ENCODE results near the gene JARID2.
"Not testable (repeated sequence)": the region's sequence is repeated elsewhere in the genome, so short reads cannot be mapped to it uniquely, and the experiment has no call there.

JARID2 gene

DNA sequence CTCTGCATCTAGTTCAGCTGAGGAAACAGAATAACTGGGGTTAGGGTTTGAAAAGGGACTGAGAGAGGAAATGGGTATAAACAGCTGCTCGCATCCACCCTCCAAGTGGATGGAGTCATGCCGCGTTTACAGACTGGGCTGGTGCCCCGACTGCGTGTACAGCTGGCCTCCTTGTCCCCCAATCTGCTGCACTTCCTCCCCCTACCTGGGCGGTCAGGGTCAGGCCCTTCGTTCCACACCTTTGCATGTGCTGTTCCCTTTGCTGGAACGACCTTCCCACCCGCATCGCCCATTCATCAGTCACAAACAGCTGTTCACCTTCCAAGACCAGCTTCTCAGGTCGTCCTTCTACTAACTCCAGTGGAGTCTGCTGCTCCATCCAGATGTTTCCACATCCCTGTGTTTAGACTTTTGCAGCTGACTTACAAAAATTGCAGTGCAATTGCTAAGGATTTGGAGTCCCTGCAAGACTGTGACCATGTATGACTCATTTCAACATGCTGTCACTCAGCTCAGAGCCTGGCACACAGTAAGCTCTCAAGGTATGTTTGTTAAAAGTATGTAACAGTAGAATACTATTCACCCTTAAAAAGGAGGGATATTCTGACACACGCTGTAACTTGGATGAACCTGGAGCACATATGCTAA is 287.6 kb downstream of the JARID2 start:
- DNase-seq (ENCODE audit: low read depth in 4 of 4, low spot score in 1 of 4), result no peak

DNA sequence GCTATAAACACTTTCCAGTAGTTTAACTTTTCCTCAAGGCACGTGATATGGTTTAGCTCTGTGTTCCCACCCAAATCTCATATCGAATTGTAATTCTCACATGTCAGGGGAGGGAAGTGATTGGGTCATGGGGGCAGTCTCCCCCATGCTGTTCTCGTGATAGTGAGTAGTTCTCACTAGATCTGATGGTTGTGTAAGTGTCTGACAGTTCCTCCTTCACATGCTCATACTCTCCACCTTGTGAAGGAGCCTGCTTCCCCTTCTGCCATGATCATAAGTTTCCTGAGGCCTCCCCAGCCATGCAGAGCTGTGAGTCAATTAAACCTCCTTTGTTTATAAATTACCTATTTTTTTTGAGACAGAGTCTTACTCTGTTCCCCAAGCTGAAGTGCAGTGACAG is 289.1 kb downstream of the JARID2 start:
- no peak for DNase-seq (ENCODE audit: low read depth in 4 of 4, low spot score in 1 of 4)

DNA sequence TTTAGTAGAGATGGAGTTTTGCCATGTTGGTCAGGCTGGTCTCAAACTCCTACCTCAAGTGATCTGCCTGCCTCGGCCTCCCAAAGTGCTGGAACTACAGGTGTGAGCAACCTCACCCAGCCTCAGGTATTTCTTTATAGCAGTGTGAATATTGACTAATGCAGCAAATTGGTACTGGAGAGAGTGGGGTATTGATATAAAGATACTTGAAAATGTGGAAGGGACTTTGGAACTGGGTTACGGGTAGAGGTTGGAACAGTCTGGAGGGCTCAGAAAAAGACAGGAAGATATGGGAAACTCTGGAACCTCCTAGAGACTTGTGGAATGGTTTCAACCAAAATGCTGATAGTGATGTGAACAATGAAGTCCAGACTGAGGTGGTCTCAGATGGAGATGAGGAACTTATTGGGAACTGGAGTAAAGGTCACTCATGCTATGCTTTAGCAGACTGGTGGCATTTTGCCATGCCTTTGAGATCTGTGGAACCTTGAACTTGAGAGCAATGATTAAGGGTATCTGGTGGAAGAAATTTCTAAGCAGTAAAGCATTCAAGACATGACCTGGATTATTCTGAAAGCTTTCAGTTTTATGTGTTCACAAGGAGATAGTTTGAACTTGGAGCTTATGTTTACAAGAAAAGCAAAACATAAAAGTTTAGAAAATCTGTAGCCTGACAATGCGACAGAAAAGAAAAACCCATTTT is 289.8 kb downstream of the JARID2 start:
- no peak for DNase-seq (ENCODE audit: low read depth in 4 of 4, low spot score in 1 of 4)

DNA sequence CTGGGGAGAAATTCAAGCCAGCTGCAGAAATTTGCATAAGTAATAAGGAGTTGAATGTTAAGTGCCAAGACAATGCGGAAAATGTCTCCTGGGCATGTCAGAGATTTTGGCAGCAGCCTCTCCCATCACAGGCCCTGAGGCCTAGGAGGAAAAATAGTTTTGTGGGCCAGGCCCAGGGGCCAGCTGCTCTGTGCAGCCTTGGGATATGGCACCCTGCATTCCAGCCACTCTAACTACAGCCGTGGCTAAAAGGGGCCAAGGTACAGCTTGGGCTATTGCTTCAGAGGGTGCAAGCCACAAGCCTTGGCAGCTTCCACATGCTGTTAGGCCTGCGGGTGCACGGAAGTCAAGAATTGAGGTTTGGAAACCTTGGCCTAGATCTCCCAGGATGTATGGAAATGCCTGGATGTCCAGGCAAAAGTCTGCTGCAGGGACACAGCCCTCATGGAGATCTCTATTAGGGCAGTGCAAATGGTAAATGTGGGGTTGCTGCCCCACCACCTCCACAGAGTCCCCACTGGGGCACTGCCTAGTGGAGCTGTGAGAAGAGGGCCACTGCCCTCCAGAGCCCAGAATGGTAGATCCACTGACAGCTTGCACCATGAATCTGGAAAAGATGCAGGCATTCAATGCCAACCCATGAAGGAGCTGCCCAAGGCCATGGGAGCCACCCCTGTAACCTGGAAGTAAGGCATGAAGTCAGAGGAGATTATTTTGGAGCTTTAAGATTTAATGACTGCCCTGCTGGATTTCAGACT is 290.5 kb downstream of the JARID2 start:
- DNase-seq (ENCODE audit: low read depth in 4 of 4, low spot score in 1 of 4), result no peak

DNA sequence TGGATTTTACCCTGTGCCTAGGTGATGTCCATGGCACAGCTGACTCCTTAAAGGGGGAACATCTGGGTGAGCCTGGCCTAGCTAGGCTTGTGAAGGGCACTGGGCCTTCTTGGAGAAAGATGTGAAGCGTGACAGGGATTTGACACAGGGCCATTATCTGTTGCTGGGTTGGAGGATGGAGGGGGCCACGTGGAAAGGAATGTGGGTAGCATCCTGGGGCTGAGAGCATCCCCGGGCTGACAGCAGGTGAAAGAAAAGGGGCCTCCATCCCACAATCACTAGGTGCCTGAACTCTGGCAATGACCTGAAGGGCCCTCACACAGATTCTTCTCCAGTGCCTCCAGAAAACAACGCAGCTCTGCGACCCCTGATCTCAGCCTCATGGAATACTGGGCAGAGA is 292.2 kb downstream of the JARID2 start:
- DNase-seq (ENCODE audit: low read depth in 4 of 4, low spot score in 1 of 4), result no peak

DNA sequence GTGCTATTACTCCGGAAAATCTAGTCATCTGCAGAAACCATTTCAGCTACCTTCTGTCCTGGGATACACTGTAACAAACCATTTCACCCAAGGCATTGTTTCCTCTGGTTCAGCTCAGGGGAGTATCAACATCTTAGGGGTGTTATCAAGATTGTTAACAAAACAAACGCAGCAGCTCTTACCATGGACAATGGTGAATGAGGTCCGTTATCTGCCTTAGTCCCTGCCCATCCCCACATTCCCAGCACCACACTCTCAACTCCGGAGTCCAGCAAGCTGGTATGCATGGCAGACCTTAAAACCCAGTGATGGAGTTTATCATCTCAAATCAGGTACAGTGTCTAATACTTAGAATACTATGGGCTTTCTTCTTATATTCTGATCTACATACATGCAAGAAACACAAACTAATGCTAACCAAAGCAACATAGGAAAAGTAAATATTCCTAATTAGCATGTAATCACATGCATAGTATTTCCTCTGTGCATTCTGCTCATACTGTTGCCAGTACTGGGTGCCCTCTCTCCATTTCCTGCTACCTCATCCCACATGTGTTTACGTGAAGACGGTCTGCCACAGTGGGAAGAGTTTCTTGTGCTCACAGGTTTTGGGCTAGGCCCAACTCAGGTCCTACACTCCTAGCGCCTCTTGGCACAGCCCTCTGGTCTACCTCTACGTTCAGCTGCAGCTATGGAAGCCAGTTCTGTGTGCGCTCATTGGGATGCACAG is 293.1 kb downstream of the JARID2 start:
- DNase-seq (ENCODE audit: low read depth in 4 of 4, low spot score in 1 of 4), result no peak

DNA sequence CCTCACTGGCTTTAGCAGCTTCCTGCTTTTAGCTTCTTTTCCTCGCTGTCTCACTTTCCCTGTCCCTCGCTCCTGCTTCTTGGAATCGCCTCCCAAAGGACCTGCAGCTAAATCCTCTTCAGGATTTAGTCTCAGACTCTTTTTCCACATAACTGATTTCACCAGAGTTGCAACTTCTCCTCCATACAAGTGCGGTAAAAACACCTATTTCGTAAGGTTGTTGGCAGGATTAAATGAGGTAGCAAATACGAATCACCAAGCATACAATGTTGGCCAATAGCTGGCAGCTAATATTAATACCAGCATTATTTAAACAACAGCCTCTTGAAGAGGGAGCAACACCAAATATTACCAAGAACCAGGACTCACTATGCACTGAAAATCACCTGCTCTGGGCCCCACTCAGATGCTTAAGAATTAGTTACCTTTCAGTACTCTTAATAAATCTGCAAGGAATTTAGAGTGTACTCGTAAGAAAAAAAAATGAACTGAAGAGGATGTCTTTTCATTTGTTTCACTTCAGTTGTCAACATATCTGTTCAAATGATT is 293.9 kb downstream of the JARID2 start:
- DNase-seq (ENCODE audit: low read depth in 4 of 4, low spot score in 1 of 4), result no peak

DNA sequence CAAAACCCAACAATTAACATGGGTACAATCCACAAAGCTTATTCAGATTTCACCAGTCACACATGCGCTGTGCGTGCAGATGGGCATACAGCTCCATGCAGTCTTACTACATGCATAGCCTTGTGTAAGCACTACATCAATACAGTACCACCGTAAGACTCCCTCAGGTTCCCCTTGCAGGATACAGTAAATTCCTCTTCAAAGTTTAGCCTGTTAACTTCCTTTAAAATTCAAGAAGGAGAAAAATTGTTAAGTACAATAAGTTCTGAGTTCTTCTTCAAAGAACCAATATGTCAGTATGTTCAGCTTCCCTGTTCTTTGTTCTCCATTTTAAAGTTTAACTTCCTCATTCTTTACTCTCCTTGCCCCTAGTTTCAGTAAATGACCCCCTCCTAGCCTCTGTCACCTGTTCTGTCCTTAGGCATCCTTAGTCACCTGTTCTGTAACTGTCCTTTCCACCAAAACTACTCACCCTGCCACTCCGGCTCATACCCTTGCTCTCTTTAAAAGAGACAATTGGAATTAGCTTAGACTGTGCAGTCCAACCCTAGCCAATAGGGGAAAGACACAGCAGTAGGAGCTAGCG is 297.6 kb downstream of the JARID2 start:
- DNase-seq (ENCODE audit: low read depth in 4 of 4, low spot score in 1 of 4), result not testable (repeated sequence)

DNA sequence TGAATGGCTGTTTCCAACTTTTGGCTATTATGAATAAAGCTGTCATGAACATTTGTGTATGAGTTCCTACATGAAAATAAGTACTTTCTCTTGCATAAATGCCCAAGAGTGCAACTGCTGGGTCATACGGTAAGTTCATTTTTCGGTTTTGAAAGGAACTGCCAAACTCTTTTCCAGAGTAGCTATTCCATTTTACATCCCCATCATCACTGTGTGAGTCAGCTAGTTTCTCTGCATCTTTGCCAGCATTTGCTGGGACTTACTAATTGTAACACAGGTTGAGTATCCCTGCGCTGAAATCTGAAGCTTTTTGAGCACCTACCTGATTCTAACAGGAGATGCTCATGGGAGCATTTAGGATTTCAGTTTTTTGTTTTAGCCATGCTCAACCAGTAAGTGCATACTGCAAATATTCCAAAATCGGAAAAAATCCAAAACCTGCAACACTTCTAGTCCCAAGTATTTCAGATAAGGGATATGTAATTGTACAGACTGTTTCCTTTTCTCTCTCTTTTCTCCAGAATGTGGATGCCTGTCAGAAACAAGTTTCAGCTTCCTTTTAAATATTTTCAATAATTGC is 298.5 kb downstream of the JARID2 start:
- DNase-seq (ENCODE audit: low read depth in 4 of 4, low spot score in 1 of 4), result no peak

DNA sequence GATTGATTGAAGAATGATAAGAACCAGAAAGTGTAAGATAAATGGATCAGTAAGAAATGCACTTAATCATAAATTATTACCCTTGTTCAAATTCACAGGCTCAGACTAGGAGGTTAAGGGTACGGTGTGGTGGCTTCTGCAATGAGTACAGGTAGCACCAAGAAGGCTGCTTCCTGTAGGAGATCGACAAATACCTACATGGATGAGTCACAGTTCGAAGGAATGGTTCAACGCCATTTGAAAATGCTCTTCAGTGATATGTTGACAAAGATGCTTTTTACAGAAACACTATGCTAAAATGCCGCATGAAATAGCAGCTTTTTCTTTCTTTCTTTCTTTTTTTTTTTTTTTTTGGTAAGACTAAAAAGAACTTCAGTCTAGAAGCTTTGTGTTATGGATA is 300.7 kb downstream of the JARID2 start:
- DNase-seq (ENCODE audit: low read depth in 4 of 4, low spot score in 1 of 4), result no peak

DNA sequence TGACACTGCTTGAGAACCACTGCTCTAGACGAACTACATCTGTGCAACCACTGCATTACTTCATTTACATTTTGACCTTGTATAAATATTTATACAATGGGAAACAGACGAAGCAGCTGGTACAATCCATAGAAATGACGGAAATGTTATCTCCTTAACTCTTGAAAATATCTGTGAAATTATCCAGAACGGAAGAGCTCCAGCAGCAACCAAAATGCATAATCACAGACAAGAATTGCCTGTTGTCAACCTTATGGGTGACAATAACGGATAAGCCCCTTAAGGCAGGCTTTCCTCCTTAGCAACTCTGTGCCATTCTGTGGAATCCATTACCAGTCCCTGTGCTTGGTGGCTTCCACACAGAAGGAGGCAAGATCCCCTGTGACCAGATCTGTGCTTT is 301.5 kb downstream of the JARID2 start:
- DNase-seq (ENCODE audit: low read depth in 4 of 4, low spot score in 1 of 4), result no peak

DNA sequence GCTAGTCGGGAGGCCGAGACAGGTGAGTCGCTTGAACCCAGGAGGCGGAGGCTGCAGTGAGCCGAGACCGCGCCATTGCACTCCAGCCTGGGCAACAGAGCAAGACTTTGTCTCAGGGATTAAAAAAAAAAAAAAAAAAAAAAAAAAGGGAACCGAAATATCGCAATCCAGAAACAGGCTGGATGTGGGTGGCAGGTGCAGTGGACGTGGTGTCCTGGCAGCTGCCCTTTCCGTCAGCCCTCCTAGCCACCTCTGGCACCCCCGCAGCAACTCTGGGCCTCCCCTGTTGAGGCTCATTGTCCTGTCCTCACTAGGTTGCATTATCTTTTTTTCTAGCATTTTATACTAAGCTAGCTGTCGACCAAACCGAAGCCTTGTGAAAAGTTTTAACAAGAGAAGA is 303.5 kb downstream of the JARID2 start:
- no peak for DNase-seq (ENCODE audit: low read depth in 4 of 4, low spot score in 1 of 4)

DNA sequence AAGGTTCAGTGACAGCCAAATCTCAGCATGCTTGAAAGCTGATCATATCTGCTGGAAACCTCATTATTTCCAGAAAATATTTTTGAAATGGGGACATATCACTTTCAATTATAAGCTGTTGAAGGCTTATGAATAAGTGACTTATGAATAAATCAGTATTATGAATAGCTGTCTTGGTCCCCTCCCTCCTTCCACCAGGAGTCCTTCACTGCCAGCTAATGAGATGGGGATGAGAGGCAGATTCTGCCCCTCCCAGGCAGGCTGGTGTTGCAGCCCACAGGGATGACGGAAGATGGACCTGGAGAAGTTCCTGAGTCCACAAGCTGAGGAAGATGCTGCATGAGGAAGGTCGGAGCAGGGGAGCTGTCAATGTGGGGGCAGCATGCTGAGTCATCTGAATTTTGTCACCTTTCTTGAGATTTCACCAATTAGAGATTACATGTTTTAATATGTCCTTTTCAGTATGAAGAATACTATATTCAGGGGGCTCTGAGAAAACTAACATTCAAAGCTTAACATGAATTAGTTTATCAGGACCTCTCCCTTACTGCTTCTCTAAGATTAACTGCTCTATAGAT is 304.8 kb downstream of the JARID2 start:
- no peak for DNase-seq (ENCODE audit: low read depth in 4 of 4, low spot score in 1 of 4)

DNA sequence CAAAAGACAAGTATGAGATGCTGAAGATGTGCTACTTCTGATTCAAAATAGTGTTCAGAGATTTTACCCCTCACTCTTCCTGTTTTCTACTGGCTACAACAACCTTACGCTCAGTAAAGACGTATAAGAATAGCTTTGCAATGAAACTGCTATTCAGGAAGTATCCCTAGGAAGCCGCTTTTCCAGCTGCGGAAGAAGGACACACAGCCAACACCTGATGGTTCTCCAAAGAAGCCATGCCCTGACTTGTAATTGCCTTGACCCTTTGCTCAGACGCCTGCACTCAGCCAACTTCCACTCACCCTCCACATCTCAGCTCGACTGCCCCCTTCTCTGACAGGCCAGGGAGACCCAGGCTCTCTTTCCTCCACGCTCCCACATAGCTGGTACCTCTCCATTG is 305.4 kb downstream of the JARID2 start:
- no peak for DNase-seq (ENCODE audit: low read depth in 4 of 4, low spot score in 1 of 4)

DNA sequence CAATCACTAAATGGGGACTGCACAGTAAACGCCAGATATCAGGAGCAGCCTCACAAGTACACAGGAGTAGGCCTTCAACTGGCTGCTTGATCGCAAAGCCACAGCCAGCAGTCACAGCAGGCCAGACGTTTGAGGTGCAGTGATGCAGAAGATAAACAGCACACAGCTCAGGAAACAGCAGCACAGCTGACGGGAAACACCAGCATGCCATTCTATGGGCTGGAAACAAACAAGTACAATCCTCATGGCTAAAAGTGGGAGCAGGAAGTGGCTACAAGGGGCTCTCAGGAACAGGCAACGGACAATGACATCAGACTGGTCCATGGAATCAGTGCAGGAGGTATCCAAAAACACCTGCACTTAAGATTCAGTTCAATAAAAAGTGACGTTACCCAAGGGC is 305.9 kb downstream of the JARID2 start:
- DNase-seq (ENCODE audit: low read depth in 4 of 4, low spot score in 1 of 4), result no peak

DNA sequence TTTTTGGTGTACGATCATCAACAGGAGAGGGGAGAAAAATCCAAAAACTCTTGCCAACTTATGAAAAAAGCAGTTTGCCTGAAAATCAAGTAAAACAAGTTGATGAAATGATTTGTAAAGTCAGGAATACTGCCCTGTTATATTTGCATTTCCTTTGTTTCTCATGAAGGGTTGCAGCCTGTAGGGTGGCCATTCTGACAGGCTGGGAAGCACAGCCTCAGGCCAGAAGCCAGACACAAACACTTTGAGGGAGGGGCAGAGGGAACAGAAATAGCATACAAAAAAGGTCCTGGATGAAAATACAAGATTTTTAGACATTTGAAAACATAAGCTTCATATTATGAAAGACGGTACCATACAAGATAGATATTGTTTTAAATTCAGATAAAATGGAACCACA is 307.2 kb downstream of the JARID2 start:
- no peak for DNase-seq (ENCODE audit: low read depth in 4 of 4, low spot score in 1 of 4)

DNA sequence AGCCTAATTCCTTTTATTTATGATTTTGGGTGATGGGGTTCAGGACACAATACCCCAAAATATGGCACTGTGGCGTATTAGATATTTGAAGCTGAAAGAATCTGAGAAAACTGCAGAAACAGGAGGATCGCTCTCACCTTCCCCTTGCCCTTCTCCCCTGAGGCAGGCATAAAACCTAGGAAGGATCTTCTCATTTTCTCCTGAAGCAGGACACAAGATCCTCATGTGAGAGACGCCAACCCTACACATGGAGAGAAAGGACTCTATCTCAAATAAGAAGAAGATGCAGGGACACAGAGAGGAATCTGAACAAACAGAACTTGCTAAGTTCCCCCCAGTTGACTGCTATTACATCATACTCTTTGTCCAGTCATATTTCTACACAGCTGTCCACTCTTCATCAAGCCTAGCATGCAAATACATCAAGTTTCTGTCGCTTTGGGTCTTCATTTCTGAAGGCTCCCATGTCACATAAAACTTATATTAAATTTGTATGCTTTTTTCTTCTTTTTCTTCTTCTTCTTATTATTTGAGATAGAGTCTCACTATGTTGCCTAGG is 307.9 kb downstream of the JARID2 start:
- no peak for DNase-seq (ENCODE audit: low read depth in 4 of 4, low spot score in 1 of 4)

DNA sequence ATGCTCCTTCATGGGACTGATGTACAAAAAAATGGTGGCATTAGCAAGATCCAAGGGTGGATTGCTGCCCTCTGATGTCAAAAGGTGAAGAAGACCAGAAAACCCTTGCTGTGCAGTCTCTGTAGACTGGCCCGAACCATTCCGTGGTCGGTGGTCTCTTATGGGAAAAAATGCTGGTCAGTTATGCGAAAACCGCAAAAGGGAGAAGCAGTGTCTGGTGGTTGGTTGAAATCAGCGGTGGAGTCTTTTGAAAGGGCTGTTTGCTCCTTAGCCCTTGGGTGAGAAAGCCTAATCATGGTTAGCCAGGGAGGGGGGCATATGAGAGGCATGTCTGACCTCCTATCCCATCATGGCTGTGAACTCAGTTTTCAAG is 308.8 kb downstream of the JARID2 start:
- no peak for DNase-seq (ENCODE audit: low read depth in 4 of 4, low spot score in 1 of 4)

DNA sequence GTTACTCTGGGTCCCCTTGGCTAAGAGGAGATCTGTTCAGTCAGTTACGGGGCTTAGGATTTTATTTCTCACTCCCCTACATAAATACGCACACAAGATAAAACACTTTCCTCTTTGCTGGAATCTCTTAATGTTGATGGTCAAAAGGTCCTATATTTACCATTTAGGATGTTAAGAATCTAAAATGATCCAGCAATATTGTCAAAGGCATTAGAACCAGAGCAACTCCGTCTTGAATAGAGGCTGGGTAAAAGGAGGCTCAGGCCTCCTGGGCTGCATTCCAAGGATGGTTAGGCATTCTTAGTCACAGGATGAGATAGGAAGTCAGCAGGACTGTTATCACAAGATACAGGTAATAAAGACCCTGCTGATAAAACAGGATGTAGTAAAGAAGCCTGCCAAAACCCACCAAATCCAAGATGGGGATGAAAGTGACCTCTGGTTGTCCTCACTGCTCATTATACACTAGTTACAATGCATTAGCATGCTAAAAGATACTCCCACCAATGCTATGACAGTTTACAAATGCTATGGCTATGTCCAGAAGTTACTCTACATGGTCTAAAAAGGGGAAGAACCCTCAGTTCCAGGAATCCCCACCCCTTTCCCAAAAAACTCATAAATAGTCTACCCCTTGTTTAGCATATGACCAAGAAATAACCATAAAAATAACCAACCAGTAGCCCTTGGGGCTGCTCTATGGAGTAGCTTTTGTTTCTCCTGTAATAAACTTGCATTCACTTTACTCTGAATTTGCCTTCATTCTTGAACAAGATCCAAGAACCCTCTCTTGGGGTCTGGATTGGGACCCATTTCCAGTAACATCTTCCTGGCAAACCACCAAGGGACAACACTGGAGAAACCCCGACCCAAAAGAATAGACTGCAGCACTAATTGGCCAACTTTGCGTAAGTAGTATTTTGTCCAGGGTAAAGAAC is 309.5 kb downstream of the JARID2 start:
- DNase-seq (ENCODE audit: low read depth in 4 of 4, low spot score in 1 of 4), result no peak
